H1 (cell line): Measurements from ENCODE around the gene CACNA1F. TPM values are rescaled to one million over a fixed set of nuclear protein-coding genes. Genes with fewer than 3 reads are reported as not detected.

ENCODE experiments used
- CTCF ChIA-PET: fragments of 300-600 bp; sonication (Branson Sonifier 250); formaldehyde crosslinking; loops from one replicate; lab custom pipeline; 2021; ENCODE audit not compliant: partially characterized antibody; lab: Charles Lee
- POLR2A ChIA-PET: fragments of 300-600 bp; sonication (Branson Sonifier 250); formaldehyde crosslinking; loops from one replicate; lab custom pipeline; 2021; ENCODE audit warnings: inconsistent platforms; ENCODE audit not compliant: partially characterized antibody; lab: Charles Lee
- DNase-seq, 2 experiments: peaks; one replicate each; pipeline versions ENCODE4 v3.0.0 to v3.0.0-alpha.2; 2010 to 2022; ENCODE audit warnings: low spot score in 2 of 2, low read depth in 1 of 2, mixed read lengths in 1 of 2
- FAIRE-seq: peaks from 2 replicates; lab custom pipeline; 2011; peaks lifted over from hg19 to GRCh38; lab: Jason Lieb, UNC
- H2AFZ ChIP-seq: 2 replicates; pipeline ENCODE4 v1.8.1; 2012; ENCODE audit warnings: low read length, inconsistent platforms
- H2AK5ac ChIP-seq: 2 replicates; pipeline ENCODE4 v1.6.1; 2013; ENCODE audit warnings: low read depth, low read length
- H2BK120ac ChIP-seq: replicated peaks from 2 replicates; pipeline ENCODE3; 2013; ENCODE audit warnings: low read depth, low read length, inconsistent platforms
- H2BK12ac ChIP-seq: 2 replicates; pipeline ENCODE4 v1.6.1; 2013; ENCODE audit warnings: low read depth, low read length
- H2BK15ac ChIP-seq: 2 replicates; pipeline ENCODE4 v1.6.1; 2013; ENCODE audit warnings: low read length
- H2BK20ac ChIP-seq: 2 replicates; pipeline ENCODE4 v1.6.1; 2013; ENCODE audit warnings: low read length
- H2BK5ac ChIP-seq: 2 replicates; pipeline ENCODE4 v1.6.1; 2013; ENCODE audit warnings: low read depth, low read length
- H3K14ac ChIP-seq: 2 replicates; pipeline ENCODE4 v1.6.1; 2013; ENCODE audit warnings: inconsistent platforms; ENCODE audit not compliant: insufficient read length
- H3K18ac ChIP-seq: 2 replicates; pipeline ENCODE4 v1.6.1; 2013; ENCODE audit warnings: low read length; ENCODE audit errors: extremely low read depth
- H3K23ac ChIP-seq: 2 replicates; pipeline ENCODE4 v1.6.1; 2013; ENCODE audit warnings: inconsistent platforms; ENCODE audit not compliant: insufficient read length
- H3K23me2 ChIP-seq: 2 replicates; pipeline ENCODE4 v1.6.1; 2013; ENCODE audit warnings: low read depth, low read length
- H3K27ac ChIP-seq: 2 replicates; pipeline ENCODE4 v1.6.1; 2011; ENCODE audit warnings: low read depth, low read length, inconsistent platforms
- H3K27me3 ChIP-seq, 4 experiments: replicated peaks in 1 of 4; 1 replicate in 1 of 4; 2 replicates in 3 of 4; pipeline versions ENCODE4 v1.6.1 to v1.8.1; 2011 to 2013; ENCODE audit warnings: low read length in 3 of 4, mild to moderate bottlenecking in 3 of 4, inconsistent platforms in 2 of 4, mixed read lengths in 2 of 4, moderate library complexity in 1 of 4; ENCODE audit not compliant: control insufficient read depth in 3 of 4, insufficient read depth in 3 of 4; ENCODE audit errors: extremely low read depth in 1 of 4
- H3K36me3 ChIP-seq, 4 experiments: 2 replicates each; pipeline versions ENCODE4 v1.6.1 to v1.8.1; 2011 to 2013; ENCODE audit warnings: mild to moderate bottlenecking in 4 of 4, low read length in 3 of 4, moderate library complexity in 2 of 4, control low read depth in 1 of 4, inconsistent platforms in 1 of 4; ENCODE audit not compliant: insufficient read depth in 4 of 4, control insufficient read depth in 2 of 4
- H3K4ac ChIP-seq: replicated peaks from 2 replicates; pipeline ENCODE3; 2013; ENCODE audit warnings: low read length, low read depth, mixed read lengths, inconsistent platforms; ENCODE audit not compliant: insufficient read length
- H3K4me1 ChIP-seq, 4 experiments: replicated peaks in 1 of 4; 1 replicate in 1 of 4; 2 replicates in 3 of 4; pipeline versions ENCODE4 v1.6.1 to v1.8.1; 2011 to 2013; ENCODE audit warnings: low read length in 3 of 4, inconsistent platforms in 2 of 4, mixed read lengths in 1 of 4; ENCODE audit not compliant: insufficient read depth in 4 of 4, control insufficient read depth in 3 of 4
- H3K4me2 ChIP-seq, 2 experiments: 2 replicates each; pipeline versions ENCODE4 v1.6.1 to v1.8.1; 2011 to 2013; ENCODE audit warnings: low read depth in 2 of 2, low read length in 2 of 2, control low read depth in 1 of 2, inconsistent platforms in 1 of 2, mild to moderate bottlenecking in 1 of 2; ENCODE audit not compliant: insufficient read depth in 1 of 2
- H3K4me3 ChIP-seq, 4 experiments: fragments of 200-600, 300-600 bp in 1 of 4; sonication (generic), shearing (Covaris generic), sonication (Bioruptor Twin) in 1 of 4; 2 replicates each; pipeline versions ENCODE4 v1.5.1 to v1.8.1; 2011 to 2016; ENCODE audit warnings: low read length in 4 of 4, low read depth in 3 of 4, control low read depth in 2 of 4, inconsistent platforms in 2 of 4, mild to moderate bottlenecking in 2 of 4, mixed read lengths in 1 of 4, moderate library complexity in 1 of 4; ENCODE audit not compliant: insufficient read depth in 2 of 4; ENCODE audit errors: extremely low read depth in 1 of 4
- H3K56ac ChIP-seq: replicated peaks from 2 replicates; pipeline ENCODE3; 2013; ENCODE audit warnings: low read depth, mild to moderate bottlenecking, mixed read lengths, low read length, inconsistent platforms; ENCODE audit not compliant: insufficient read length
- H3K79me1 ChIP-seq: 2 replicates; pipeline ENCODE4 v1.6.1; 2013; ENCODE audit warnings: low read depth, low read length, control low read depth
- H3K79me2 ChIP-seq, 2 experiments: 2 replicates each; pipeline versions ENCODE4 v1.6.1 to v1.8.1; 2012 to 2013; ENCODE audit warnings: low read length in 2 of 2, mild to moderate bottlenecking in 2 of 2, inconsistent platforms in 1 of 2; ENCODE audit not compliant: insufficient read depth in 2 of 2, control insufficient read depth in 1 of 2
- H3K9ac ChIP-seq, 4 experiments: replicated peaks in 1 of 4; 1 replicate in 1 of 4; 2 replicates in 3 of 4; pipeline versions ENCODE4 v1.6.1 to v1.8.1; 2011 to 2013; ENCODE audit warnings: low read depth in 3 of 4, low read length in 3 of 4, control low read depth in 2 of 4, mild to moderate bottlenecking in 2 of 4, moderate library complexity in 2 of 4, inconsistent platforms in 1 of 4; ENCODE audit errors: extremely low read depth in 1 of 4
- H3K9me3 ChIP-seq, 2 experiments: 2 replicates each; pipeline versions ENCODE4 v1.6.1 to v1.8.1; 2012 to 2013; ENCODE audit warnings: mild to moderate bottlenecking in 2 of 2, moderate library complexity in 2 of 2, control low read depth in 1 of 2, inconsistent platforms in 1 of 2, low read depth in 1 of 2, low read length in 1 of 2, mixed read lengths in 1 of 2; ENCODE audit not compliant: insufficient read depth in 2 of 2
- H4K20me1 ChIP-seq, 2 experiments: replicated peaks in 1 of 2; 2 replicates each; pipeline versions ENCODE3 to v1.8.1; 2011 to 2013; ENCODE audit warnings: inconsistent platforms in 2 of 2, low read length in 2 of 2, mild to moderate bottlenecking in 1 of 2; ENCODE audit not compliant: insufficient read depth in 2 of 2, control insufficient read depth in 1 of 2
- H4K5ac ChIP-seq: 2 replicates; pipeline ENCODE4 v1.6.1; 2013; ENCODE audit warnings: low read length, low read depth, mixed read lengths, inconsistent platforms; ENCODE audit not compliant: insufficient read length
- H4K8ac ChIP-seq: 2 replicates; pipeline ENCODE4 v1.8.0; 2013; ENCODE audit warnings: mild to moderate bottlenecking, moderate library complexity, low read length, inconsistent platforms; ENCODE audit not compliant: insufficient read depth; ENCODE audit errors: extremely low read depth
- H4K91ac ChIP-seq: replicated peaks from 2 replicates; pipeline ENCODE3; 2013; ENCODE audit warnings: low read length, mixed read lengths, inconsistent platforms; ENCODE audit not compliant: insufficient read length
- CREB1 ChIP-seq: IDR thresholded peaks from 2 replicates; pipeline ENCODE4 v1.6.1; 2012; ENCODE audit warnings: inconsistent platforms
- E2F6 ChIP-seq: IDR thresholded peaks from 2 replicates; pipeline ENCODE4 v1.6.1; 2012; ENCODE audit warnings: inconsistent platforms
- MAFK ChIP-seq: IDR thresholded peaks from 2 replicates; pipeline ENCODE4 v1.6.1; 2012; ENCODE audit warnings: low read depth, mild to moderate bottlenecking, improper control_type of control experiment, low read length
- PHF8 ChIP-seq: fragments of 200-600 bp; sonication (generic); conservative IDR thresholded peaks from 2 replicates; pipeline ENCODE4 v1.7.1; 2012; ENCODE audit warnings: low read depth, mild to moderate bottlenecking, inconsistent platforms, low read length, moderate library complexity
- RFX5 ChIP-seq: IDR thresholded peaks from 2 replicates; pipeline ENCODE4 v1.6.1; 2011; ENCODE audit warnings: low read depth, low read length, improper control_type of control experiment, borderline replicate concordance
- RXRA ChIP-seq: IDR thresholded peaks from 2 replicates; pipeline ENCODE4 v1.6.1; 2011; ENCODE audit warnings: low read depth, mild to moderate bottlenecking, low read length, moderate library complexity; ENCODE audit not compliant: insufficient read depth
- TAF1 ChIP-seq: IDR thresholded peaks from 2 replicates; pipeline ENCODE4 v1.6.1; 2011; ENCODE audit warnings: mild to moderate bottlenecking, low read depth, low read length
- WGBS, 2 experiments: shearing (Covaris generic) in 1 of 2; methylation state at CpG; one replicate each; pipeline versions ENCODE4 v1.1.6 to v1.1.7; 2013 to 2015; ENCODE audit warnings: low lambda C conversion rate in 2 of 2, mixed read lengths in 2 of 2, inconsistent platforms in 1 of 2, low coverage in 1 of 2, missing lambda C conversion rate in 1 of 2; ENCODE audit not compliant: insufficient replicate concordance in 2 of 2, insufficient coverage in 1 of 2, insufficient read length in 1 of 2; ENCODE audit errors: extremely low coverage in 1 of 2, missing lambda C conversion rate in 1 of 2; 5-methylcytosine and 5-hydroxymethylcytosine counted together
- polyA plus RNA-seq, 7 experiments: library from polyadenylated mRNA; depleted of rRNA in 3 of 7; stranded (reverse) in 5 of 7; unstranded in 2 of 7; fragments of >200 nt in 5 of 7; fragments of 200-250 nt in 2 of 7; gene quantifications; 1 replicate in 5 of 7; 2 replicates in 1 of 7; 4 replicates in 1 of 7; pipeline versions ENCODE4 v1.2.1 to v1.2.3, GENCODE V29; 2011 to 2013; ENCODE audit warnings: missing spikeins in 2 of 7, mixed read lengths in 2 of 7
- total RNA-seq: library from RNA; stranded (reverse); fragmentation: NEBNext Ultra II Directional; extraction: Animal tissue kit (Norgen Biotek cat#: 25700); gene quantifications from 2 replicates; pipeline ENCODE4 v1.2.1, GENCODE V29; 2021
- TF ChIP-seq, protein P1 (sequence below), 3 experiments: IDR thresholded peaks; 1 replicate in 2 of 3; 2 replicates in 1 of 3; pipeline versions ENCODE4 v1.5.1 to v1.6.1; 2011; ENCODE audit warnings: low read length in 3 of 3, mild to moderate bottlenecking in 3 of 3, inconsistent platforms in 2 of 3, low read depth in 1 of 3, moderate library complexity in 1 of 3; ENCODE audit not compliant: insufficient read depth in 1 of 3; ENCODE audit errors: control extremely low read depth in 1 of 3

Gene CACNA1F
- total and polyA plus RNA-seq, 2 of the 8 experiments (the other 6 are each of a cell fraction or from before 2014, with no cell fraction given): 0.59 to 0.84 TPM

GRCh38 chrX:49166914-49167739, 66.0 kb downstream of the CACNA1F start:
- H4K5ac ChIP-seq: no peak overlapping the region
- DNase-seq (peak in 1 of 2 experiments; percentile 55), FAIRE-seq (no peak)
- no peak overlapping the region for H3K9ac ChIP-seq
- H4K8ac ChIP-seq: 0 out of 2 replicates have a peak overlapping the region, but pooled peaks have one; percentile 51
- no peak overlapping the region for H2AFZ ChIP-seq
- no peaks in the 10 kb centered on the region for H3K36me3 ChIP-seq
- H3K4me3 ChIP-seq: peak overlapping the region; percentile 41 to 58 (median 42); a peak in 7 of 8 replicates
- POLR2A ChIA-PET: interaction anchor here (0.9 to 1.2 kb wide), 3 partner anchors 12 to 83 kb away, joined by 3 to 6 read pairs (median 4); no protein-coding TSS in a partner anchor
- CTCF ChIA-PET: interaction anchor here (0.8 to 5.0 kb wide), 6 partner anchors 11 to 56 kb away, joined by 3 to 14 read pairs (median 3); no protein-coding TSS in a partner anchor
- H3K23ac ChIP-seq: no peak overlapping the region
- H2BK120ac ChIP-seq: no peak overlapping the region
- no peak overlapping the region for H2BK20ac ChIP-seq
- H4K91ac ChIP-seq: peak overlapping the region; percentile 40
- H2AK5ac ChIP-seq: 0 out of 2 replicates have a peak overlapping the region, but pooled peaks have one; percentile 17
- H3K79me2 ChIP-seq: no peaks in the 10 kb centered on the region
- H2BK15ac ChIP-seq: no peak overlapping the region
- H3K14ac ChIP-seq: no peak overlapping the region
- H3K4me2 ChIP-seq: peak overlapping the region; percentile 72 to 89
- H3K56ac ChIP-seq: no peak overlapping the region
- H2BK12ac ChIP-seq: no peak overlapping the region
- no peak overlapping the region for H2BK5ac ChIP-seq
- H3K23me2 ChIP-seq: peaks cover 13% of the 10 kb centered on the region; the same call in 1 of the 2 replicates
- H3K4me1 ChIP-seq: peaks cover 0 to 12% (median 4%) of the 10 kb centered on the region in 4 experiments; a peak in 4 of 7 replicates
- H3K18ac ChIP-seq: no peak overlapping the region; the same call in 1 of the 2 replicates
- 9% methylated on average over 10 of the region's 35 CpGs; no CpG with 5 or more reads in 1 of the 2 experiments for WGBS, 2 experiments
- peak overlapping the region; percentile 69 for H3K4ac ChIP-seq
- H4K20me1 ChIP-seq: no peaks in the 10 kb centered on the region
- no peak overlapping the region for H3K27ac ChIP-seq
- no peaks in the 10 kb centered on the region for H3K9me3 ChIP-seq
- H3K27me3 ChIP-seq: peaks cover 0 to 14% (median 8%) of the 10 kb centered on the region in 4 experiments; a peak in 5 of 7 replicates
- H3K79me1 ChIP-seq: no peaks in the 10 kb centered on the region
- TF ChIP-seq RXRA (no peak), MAFK (no peak), CREB1 (no peak), E2F6 (no peak), TAF1 (no peak), PHF8 (no peak), RFX5 (no peak)
- TF ChIP-seq, protein P1, sequence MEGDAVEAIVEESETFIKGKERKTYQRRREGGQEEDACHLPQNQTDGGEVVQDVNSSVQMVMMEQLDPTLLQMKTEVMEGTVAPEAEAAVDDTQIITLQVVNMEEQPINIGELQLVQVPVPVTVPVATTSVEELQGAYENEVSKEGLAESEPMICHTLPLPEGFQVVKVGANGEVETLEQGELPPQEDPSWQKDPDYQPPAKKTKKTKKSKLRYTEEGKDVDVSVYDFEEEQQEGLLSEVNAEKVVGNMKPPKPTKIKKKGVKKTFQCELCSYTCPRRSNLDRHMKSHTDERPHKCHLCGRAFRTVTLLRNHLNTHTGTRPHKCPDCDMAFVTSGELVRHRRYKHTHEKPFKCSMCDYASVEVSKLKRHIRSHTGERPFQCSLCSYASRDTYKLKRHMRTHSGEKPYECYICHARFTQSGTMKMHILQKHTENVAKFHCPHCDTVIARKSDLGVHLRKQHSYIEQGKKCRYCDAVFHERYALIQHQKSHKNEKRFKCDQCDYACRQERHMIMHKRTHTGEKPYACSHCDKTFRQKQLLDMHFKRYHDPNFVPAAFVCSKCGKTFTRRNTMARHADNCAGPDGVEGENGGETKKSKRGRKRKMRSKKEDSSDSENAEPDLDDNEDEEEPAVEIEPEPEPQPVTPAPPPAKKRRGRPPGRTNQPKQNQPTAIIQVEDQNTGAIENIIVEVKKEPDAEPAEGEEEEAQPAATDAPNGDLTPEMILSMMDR (IDR thresholded peaks at IDR 0.05; ENCODE audit: control extremely low read depth in 1 of 3, insufficient read depth in 1 of 3, low read depth in 1 of 3, low read length in 3 of 3): no peak
